Liver (tissue), 9 donors: ENCODE measurements around the gene RYR2. TPM values are rescaled to one million over a fixed set of nuclear protein-coding genes. Genes with fewer than 3 reads are reported as not detected.

ENCODE experiments used
- DNase-seq: peaks from one replicate; pipeline ENCODE4 v3.0.0-alpha.2; 2017; ENCODE audit warnings: low spot score
- H3K27ac ChIP-seq, 2 donors: one replicate each; pipeline ENCODE4 v1.7.0; 2013; ENCODE audit warnings: inconsistent platforms in 2 of 2, low read length in 2 of 2, control low read depth in 1 of 2, low read depth in 1 of 2, mild to moderate bottlenecking in 1 of 2
- H3K27me3 ChIP-seq, 4 donors: one replicate each; pipeline versions ENCODE4 v1.6.1 to v1.7.0; 2013; ENCODE audit warnings: low read length in 3 of 4, inconsistent platforms in 1 of 4, mild to moderate bottlenecking in 1 of 4, moderate library complexity in 1 of 4; ENCODE audit not compliant: control insufficient read depth in 4 of 4, insufficient read depth in 4 of 4
- H3K36me3 ChIP-seq, 4 donors: one replicate each; pipeline versions ENCODE4 v1.6.1 to v1.7.0; 2013; ENCODE audit warnings: low read length in 3 of 4, mild to moderate bottlenecking in 3 of 4, low read depth in 1 of 4, moderate library complexity in 1 of 4; ENCODE audit not compliant: control insufficient read depth in 4 of 4, insufficient read depth in 3 of 4
- H3K4me1 ChIP-seq, 4 donors: one replicate each; pipeline versions ENCODE4 v1.6.1 to v1.7.0; 2013; ENCODE audit warnings: low read length in 3 of 4, mild to moderate bottlenecking in 3 of 4, moderate library complexity in 1 of 4; ENCODE audit not compliant: control insufficient read depth in 4 of 4, insufficient read depth in 4 of 4
- H3K4me3 ChIP-seq, 3 donors: one replicate each; pipeline versions ENCODE4 v1.6.1 to v1.7.0; 2013; ENCODE audit warnings: low read length in 3 of 3, control low read depth in 1 of 3, low read depth in 1 of 3, mild to moderate bottlenecking in 1 of 3
- H3K9ac ChIP-seq, 2 donors: one replicate each; pipeline ENCODE4 v1.7.0; 2013; ENCODE audit warnings: low read length in 2 of 2, mild to moderate bottlenecking in 2 of 2, moderate library complexity in 2 of 2, control low read depth in 1 of 2, low read depth in 1 of 2
- H3K9me3 ChIP-seq, 4 donors: one replicate each; pipeline versions ENCODE4 v1.6.1 to v1.7.0; 2013; ENCODE audit warnings: low read length in 3 of 4; ENCODE audit not compliant: control insufficient read depth in 4 of 4
- ATF3 ChIP-seq: IDR thresholded peaks from 2 replicates; pipeline ENCODE4 v1.6.1; 2016; ENCODE audit warnings: antibody characterized with exemption
- CTCF ChIP-seq: fragments of 150-350 bp; IDR thresholded peaks from 2 replicates; pipeline ENCODE4 v1.5.1; 2017; ENCODE audit warnings: improper control_type of control experiment, low read depth, low read length; ENCODE audit not compliant: missing input control
- FOXA1 ChIP-seq: IDR thresholded peaks from 2 replicates; pipeline ENCODE4 v1.6.1; 2016; ENCODE audit warnings: antibody characterized with exemption
- FOXA2 ChIP-seq: IDR thresholded peaks from 2 replicates; pipeline ENCODE4 v1.6.1; 2016; ENCODE audit warnings: antibody characterized with exemption
- HNF4A ChIP-seq, 2 donors: conservative IDR thresholded peaks; 2 replicates each; pipeline ENCODE4 v1.6.1; 2016; ENCODE audit warnings: antibody characterized with exemption in 2 of 2, mild to moderate bottlenecking in 2 of 2
- HNF4G ChIP-seq: IDR thresholded peaks from 2 replicates; pipeline ENCODE4 v1.6.1; 2016; ENCODE audit warnings: antibody characterized with exemption
- NR2F2 ChIP-seq: IDR thresholded peaks from 2 replicates; pipeline ENCODE4 v1.6.1; 2016; ENCODE audit warnings: antibody characterized with exemption
- RAD21 ChIP-seq, 2 donors: IDR thresholded peaks; 2 replicates each; pipeline ENCODE4 v1.6.1; 2016; ENCODE audit warnings: antibody characterized with exemption in 2 of 2, mild to moderate bottlenecking in 2 of 2
- REST ChIP-seq: IDR thresholded peaks from 2 replicates; pipeline ENCODE4 v1.6.1; 2016; ENCODE audit warnings: antibody characterized with exemption, mild to moderate bottlenecking
- RXRA ChIP-seq, 2 donors: IDR thresholded peaks; 2 replicates each; pipeline ENCODE4 v1.6.1; 2017 to 2018; ENCODE audit warnings: antibody characterized with exemption in 2 of 2, mild to moderate bottlenecking in 1 of 2
- YY1 ChIP-seq: IDR thresholded peaks from 2 replicates; pipeline ENCODE4 v1.6.1; 2016; ENCODE audit warnings: antibody characterized with exemption, mild to moderate bottlenecking
- ZBTB33 ChIP-seq: IDR thresholded peaks from 2 replicates; pipeline ENCODE4 v1.6.1; 2016; ENCODE audit warnings: antibody characterized with exemption
- WGBS: extraction: QIAGEN DNeasy Blood & Tissue Kit; methylation state at CpG from one replicate; pipeline ENCODE4 v1.1.7; 2013; 5-methylcytosine and 5-hydroxymethylcytosine counted together
- polyA plus RNA-seq, 2 donors: library from polyadenylated mRNA; stranded (reverse) in 1 of 2; unstranded in 1 of 2; fragments of 200-250 nt in 1 of 2; fragments of >200 nt in 1 of 2; fragmentation: Nextera tagmentation in 1 of 2; extraction: Ambion mirVana in 1 of 2; gene quantifications; one replicate each; pipeline versions ENCODE4 v1.2.1 to v1.2.3, GENCODE V29; 2013 to 2015
- total RNA-seq, 2 donors: library from RNA; depleted of rRNA; stranded (reverse); fragments of >200 nt; gene quantifications; one replicate each; pipeline ENCODE4 v1.2.3, GENCODE V29; 2014
- donor health status: healthy.
- donor health status: healthy.
- donor health status: healthy.
- donor health status: healthy.
- donor health status: healthy.

RYR2 gene
- total and polyA plus RNA-seq, 4 donors, result 0.06 to 0.75 (median 0.31) TPM

- no peak for TF ChIP-seq CTCF
These were observed 653.9 kb downstream of the RYR2 start (continued) for GRCh38 chr1:237695878-237696277.

- Histone ChIP-seq H3K36me3 (no peaks in the 10 kb centered on the region), H3K9ac (no peak overlapping the region), H3K27me3 (no peaks in the 10 kb centered on the region), H3K4me3 (no peak overlapping the region), H3K9me3 (no peaks in the 10 kb centered on the region), H3K27ac (no peak overlapping the region), H3K4me1 (no peaks in the 10 kb centered on the region)
- TF ChIP-seq NR2F2, result no peak
- DNase-seq, result no peak
- 86% methylated on average over 5 of the region's 5 CpGs for WGBS
These were observed 658.2 kb downstream of the RYR2 start for GRCh38 chr1:237700181-237700580.

GRCh38 chr1:237701534-237701933 lies 659.5 kb downstream of the RYR2 start:
- no peak overlapping the region for H3K4me3 ChIP-seq
- H3K27me3 ChIP-seq, result no peaks in the 10 kb centered on the region
- no peaks in the 10 kb centered on the region for H3K36me3 ChIP-seq
- no peak for DNase-seq
- 91% methylated on average over 2 of the region's 2 CpGs for WGBS
- no peaks in the 10 kb centered on the region for H3K4me1 ChIP-seq
- H3K27ac ChIP-seq, result no peak overlapping the region
- H3K9me3 ChIP-seq, result no peaks in the 10 kb centered on the region
- no peak overlapping the region for H3K9ac ChIP-seq
- no peak for TF ChIP-seq FOXA1
- no peak for TF ChIP-seq HNF4G
- no peak for TF ChIP-seq NR2F2

GRCh38 chr1:237702161-237702560 lies 660.2 kb downstream of the RYR2 start:
- H3K36me3 ChIP-seq, result no peaks in the 10 kb centered on the region
- H3K4me1 ChIP-seq, result no peaks in the 10 kb centered on the region
- 73% methylated on average over 2 of the region's 2 CpGs for WGBS
- no peaks in the 10 kb centered on the region for H3K27me3 ChIP-seq
- H3K9ac ChIP-seq, result no peak overlapping the region
- H3K27ac ChIP-seq, result no peak overlapping the region
- no peak overlapping the region for H3K4me3 ChIP-seq
- DNase-seq, result no peak
- TF ChIP-seq ATF3, result no peak
- no peak for TF ChIP-seq HNF4A (conservative IDR thresholded peaks at IDR 0.05)
- no peak for TF ChIP-seq HNF4G
- no peak for TF ChIP-seq NR2F2
- TF ChIP-seq FOXA2, result no peak
- TF ChIP-seq REST, result no peak
- no peak for TF ChIP-seq RAD21 (IDR thresholded peaks at IDR 0.05)
- TF ChIP-seq YY1, result no peak
- TF ChIP-seq ZBTB33, result no peak
- no peak for TF ChIP-seq RXRA (IDR thresholded peaks at IDR 0.05)
- no peak for TF ChIP-seq CTCF
- TF ChIP-seq FOXA1, result no peak
- no peaks in the 10 kb centered on the region for H3K9me3 ChIP-seq
